ENCODE measurements around the gene CCDC122. TPM values are rescaled to one million over a fixed set of nuclear protein-coding genes. Genes with fewer than 3 reads are reported as not detected.

Gene CCDC122
- total RNA-seq, result 4.2 and 16.0 TPM in 2 replicates

GRCh38 chr13:43878892-43879754 lies at the start of gene CCDC122:
TSS of gene CCDC122 (minus strand) at chr13:43879740. CDS start at chr13:43869376, 10,364 bp downstream.
- peak; percentile 91 for DNase-seq (ENCODE audit: low read depth)
- TF ChIP-seq, protein P1, sequence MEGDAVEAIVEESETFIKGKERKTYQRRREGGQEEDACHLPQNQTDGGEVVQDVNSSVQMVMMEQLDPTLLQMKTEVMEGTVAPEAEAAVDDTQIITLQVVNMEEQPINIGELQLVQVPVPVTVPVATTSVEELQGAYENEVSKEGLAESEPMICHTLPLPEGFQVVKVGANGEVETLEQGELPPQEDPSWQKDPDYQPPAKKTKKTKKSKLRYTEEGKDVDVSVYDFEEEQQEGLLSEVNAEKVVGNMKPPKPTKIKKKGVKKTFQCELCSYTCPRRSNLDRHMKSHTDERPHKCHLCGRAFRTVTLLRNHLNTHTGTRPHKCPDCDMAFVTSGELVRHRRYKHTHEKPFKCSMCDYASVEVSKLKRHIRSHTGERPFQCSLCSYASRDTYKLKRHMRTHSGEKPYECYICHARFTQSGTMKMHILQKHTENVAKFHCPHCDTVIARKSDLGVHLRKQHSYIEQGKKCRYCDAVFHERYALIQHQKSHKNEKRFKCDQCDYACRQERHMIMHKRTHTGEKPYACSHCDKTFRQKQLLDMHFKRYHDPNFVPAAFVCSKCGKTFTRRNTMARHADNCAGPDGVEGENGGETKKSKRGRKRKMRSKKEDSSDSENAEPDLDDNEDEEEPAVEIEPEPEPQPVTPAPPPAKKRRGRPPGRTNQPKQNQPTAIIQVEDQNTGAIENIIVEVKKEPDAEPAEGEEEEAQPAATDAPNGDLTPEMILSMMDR (IDR thresholded peaks at IDR 0.05; ENCODE audit: insufficient read depth, low read depth, low read length), result no peak
- peak within 1 kb of the TSS; percentile 86 for H3K4me3 ChIP-seq (ENCODE audit: low read depth, low read length)

- TF ChIP-seq, protein P1 (IDR thresholded peaks at IDR 0.05; ENCODE audit: insufficient read depth, low read depth, low read length), result no peak
- H3K4me3 ChIP-seq (ENCODE audit: low read depth, low read length), result no peak overlapping the region
- no peak for DNase-seq (ENCODE audit: low read depth)
These were observed 45.2 kb upstream of the CCDC122 start for GRCh38 chr13:43924549-43925245.

DNA sequence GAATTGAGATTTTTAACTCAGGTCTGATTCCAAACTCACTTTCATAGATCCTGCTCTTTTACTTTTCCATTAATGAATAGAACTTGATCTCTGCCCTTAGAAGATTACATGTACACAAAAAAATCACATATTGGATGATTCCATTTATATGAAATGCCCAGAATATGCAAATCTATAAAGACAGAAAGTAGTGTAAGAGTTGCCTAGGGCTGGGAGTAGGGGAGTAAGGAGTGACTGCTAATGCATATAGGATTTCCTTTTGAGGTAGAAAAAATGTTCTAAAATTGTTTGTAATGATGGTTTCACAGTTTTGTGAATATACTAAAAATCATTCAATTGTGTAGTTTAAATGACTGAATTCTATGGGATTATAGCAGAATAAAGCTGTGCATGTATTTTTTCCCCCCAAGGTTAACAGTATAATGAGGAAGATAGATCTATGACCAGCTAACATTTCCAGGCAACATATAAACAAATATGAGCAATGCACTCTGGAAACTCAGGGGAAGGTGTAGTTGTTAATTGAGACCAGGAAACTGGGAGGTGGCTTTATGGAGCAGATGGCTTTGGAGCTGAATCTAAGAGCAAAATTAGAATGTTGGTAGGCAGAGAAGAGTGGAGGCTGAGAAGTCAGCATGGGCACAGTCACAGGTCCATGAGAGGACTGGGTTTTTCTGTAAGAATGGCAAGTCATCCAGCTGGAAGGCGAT lies 41.6 kb upstream of the CCDC122 start:
- TF ChIP-seq, protein P1 (IDR thresholded peaks at IDR 0.05; ENCODE audit: insufficient read depth, low read depth, low read length), result no peak
- no peak for DNase-seq (ENCODE audit: low read depth)
- H3K4me3 ChIP-seq (ENCODE audit: low read depth, low read length), result no peak overlapping the region

- H3K4me3 ChIP-seq (ENCODE audit: low read depth, low read length), result no peak overlapping the region
- TF ChIP-seq, protein P1 (IDR thresholded peaks at IDR 0.05; ENCODE audit: insufficient read depth, low read depth, low read length), result no peak
- no peak for DNase-seq (ENCODE audit: low read depth)
These were observed 39.1 kb upstream of the CCDC122 start for GRCh38 chr13:43918636-43919035.

DNA sequence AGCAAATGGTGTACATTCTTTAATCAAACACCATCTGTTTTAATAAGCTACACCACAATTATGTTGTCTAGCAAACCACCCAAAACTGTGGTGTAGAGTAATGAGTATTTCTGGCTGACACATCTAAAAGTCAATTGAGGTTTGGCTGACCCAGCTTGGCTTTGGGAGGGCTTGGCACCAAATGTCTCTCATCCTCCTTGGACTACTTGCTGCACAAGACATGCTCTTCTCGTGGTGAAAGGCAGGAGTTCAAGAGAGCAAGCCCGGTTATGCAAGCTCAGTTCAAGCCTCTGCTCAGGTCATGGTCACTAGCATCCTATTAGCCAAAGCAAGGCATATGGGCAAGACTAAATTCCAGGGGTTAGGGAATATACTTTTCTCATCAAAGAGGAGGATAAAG lies 37.3 kb upstream of the CCDC122 start:
- no peak for DNase-seq (ENCODE audit: low read depth)
- TF ChIP-seq, protein P1 (IDR thresholded peaks at IDR 0.05; ENCODE audit: insufficient read depth, low read depth, low read length), result no peak

DNA sequence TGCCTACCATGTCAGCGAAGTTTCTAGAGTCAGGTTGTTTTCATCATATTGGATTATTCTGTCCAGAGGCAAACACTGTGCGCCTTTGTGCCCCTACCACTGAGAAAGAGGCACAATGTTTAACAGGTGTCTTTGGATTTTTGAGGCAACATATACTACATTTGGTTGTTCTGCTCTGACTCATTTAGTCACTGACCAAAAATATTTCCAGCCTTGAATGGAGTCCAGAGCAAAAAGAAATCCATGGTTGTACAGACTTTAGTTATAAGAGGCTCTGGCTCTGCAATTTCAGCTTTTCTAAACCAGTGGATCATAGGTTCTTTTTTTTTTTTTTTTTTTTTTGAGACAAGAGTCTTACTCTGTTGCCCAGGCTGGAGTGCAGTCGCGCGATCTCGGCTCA lies 35.9 kb upstream of the CCDC122 start:
- DNase-seq (ENCODE audit: low read depth), result no peak
- no peak overlapping the region for H3K4me3 ChIP-seq (ENCODE audit: low read depth, low read length)
- TF ChIP-seq, protein P1 (IDR thresholded peaks at IDR 0.05; ENCODE audit: insufficient read depth, low read depth, low read length), result no peak

More for the DNA sequence above, 37.3 kb upstream of the CCDC122 start:
- no peak overlapping the region for H3K4me3 ChIP-seq (ENCODE audit: low read depth, low read length)

All from fibroblast of villous mesenchyme (primary cell).